ENCODE data around the gene ARHGAP15.

The ARHGAP15 gene

GRCh38 chr2:143616452-143616851 is 487.2 kb downstream of the ARHGAP15 start:
- no peaks in the 10 kb centered on the region for H3K27me3 ChIP-seq (ENCODE audit: control insufficient read depth, insufficient read depth, low read length)
- H3K9ac ChIP-seq (ENCODE audit: low read length), result no peak overlapping the region
- H3K4me1 ChIP-seq (ENCODE audit: control insufficient read depth, insufficient read depth, low read length), result no peaks in the 10 kb centered on the region
- H3K27ac ChIP-seq (ENCODE audit: low read depth, low read length), result no peak overlapping the region
- H3K4me3 ChIP-seq (ENCODE audit: low read length), result no peak overlapping the region
- no peaks in the 10 kb centered on the region for H3K36me3 ChIP-seq (ENCODE audit: control insufficient read depth, insufficient read depth, low read length)

GRCh38 chr2:143617803-143618415 is 488.7 kb downstream of the ARHGAP15 start:
- Histone ChIP-seq H3K36me3 (ENCODE audit: control insufficient read depth, insufficient read depth, low read length) (no peaks in the 10 kb centered on the region), H3K4me1 (ENCODE audit: control insufficient read depth, insufficient read depth, low read length) (no peaks in the 10 kb centered on the region), H3K27ac (ENCODE audit: low read depth, low read length) (no peak overlapping the region), H3K9ac (ENCODE audit: low read length) (no peak overlapping the region), H3K27me3 (ENCODE audit: control insufficient read depth, insufficient read depth, low read length) (no peaks in the 10 kb centered on the region), H3K4me3 (ENCODE audit: low read length) (no peak overlapping the region)

GRCh38 chr2:143622106-143622505 is 492.9 kb downstream of the ARHGAP15 start:
- H3K27me3 ChIP-seq (ENCODE audit: control insufficient read depth, insufficient read depth, low read length), result no peaks in the 10 kb centered on the region
- H3K9ac ChIP-seq (ENCODE audit: low read length), result no peak overlapping the region
- no peaks in the 10 kb centered on the region for H3K36me3 ChIP-seq (ENCODE audit: control insufficient read depth, insufficient read depth, low read length)
- H3K4me3 ChIP-seq (ENCODE audit: low read length), result no peak overlapping the region
- H3K4me1 ChIP-seq (ENCODE audit: control insufficient read depth, insufficient read depth, low read length), result no peaks in the 10 kb centered on the region
- H3K27ac ChIP-seq (ENCODE audit: low read depth, low read length), result no peak overlapping the region

GRCh38 chr2:143623231-143623908 is 494.2 kb downstream of the ARHGAP15 start:
- no peak overlapping the region for H3K9ac ChIP-seq (ENCODE audit: low read length)
- H3K27me3 ChIP-seq (ENCODE audit: control insufficient read depth, insufficient read depth, low read length), result no peaks in the 10 kb centered on the region
- no peak overlapping the region for H3K4me3 ChIP-seq (ENCODE audit: low read length)
- H3K36me3 ChIP-seq (ENCODE audit: control insufficient read depth, insufficient read depth, low read length), result no peaks in the 10 kb centered on the region
- no peaks in the 10 kb centered on the region for H3K4me1 ChIP-seq (ENCODE audit: control insufficient read depth, insufficient read depth, low read length)
- H3K27ac ChIP-seq (ENCODE audit: low read depth, low read length), result no peak overlapping the region

GRCh38 chr2:143623909-143624260 is 494.7 kb downstream of the ARHGAP15 start:
- H3K27ac ChIP-seq (ENCODE audit: low read depth, low read length), result no peak overlapping the region

GRCh38 chr2:143629340-143629739 is 500.1 kb downstream of the ARHGAP15 start:
- Histone ChIP-seq H3K4me1 (ENCODE audit: control insufficient read depth, insufficient read depth, low read length) (no peaks in the 10 kb centered on the region), H3K9ac (ENCODE audit: low read length) (no peak overlapping the region), H3K27me3 (ENCODE audit: control insufficient read depth, insufficient read depth, low read length) (no peaks in the 10 kb centered on the region), H3K36me3 (ENCODE audit: control insufficient read depth, insufficient read depth, low read length) (no peaks in the 10 kb centered on the region), H3K27ac (ENCODE audit: low read depth, low read length) (no peak overlapping the region), H3K4me3 (ENCODE audit: low read length) (no peak overlapping the region)

More at GRCh38 chr2:143623909-143624260, 494.7 kb downstream of the ARHGAP15 start:
- Histone ChIP-seq H3K36me3 (ENCODE audit: control insufficient read depth, insufficient read depth, low read length) (no peaks in the 10 kb centered on the region), H3K4me1 (ENCODE audit: control insufficient read depth, insufficient read depth, low read length) (no peaks in the 10 kb centered on the region), H3K9ac (ENCODE audit: low read length) (no peak overlapping the region), H3K4me3 (ENCODE audit: low read length) (no peak overlapping the region), H3K27me3 (ENCODE audit: control insufficient read depth, insufficient read depth, low read length) (no peaks in the 10 kb centered on the region)

GRCh38 chr2:143632751-143633374 is 503.6 kb downstream of the ARHGAP15 start:
- no peak overlapping the region for H3K9ac ChIP-seq (ENCODE audit: low read length)
- H3K27ac ChIP-seq (ENCODE audit: low read depth, low read length), result no peak overlapping the region
- H3K36me3 ChIP-seq (ENCODE audit: control insufficient read depth, insufficient read depth, low read length), result no peaks in the 10 kb centered on the region

GRCh38 chr2:143633419-143633818 is 504.2 kb downstream of the ARHGAP15 start:
- Histone ChIP-seq H3K27ac (ENCODE audit: low read depth, low read length) (no peak overlapping the region), H3K4me1 (ENCODE audit: control insufficient read depth, insufficient read depth, low read length) (no peaks in the 10 kb centered on the region), H3K27me3 (ENCODE audit: control insufficient read depth, insufficient read depth, low read length) (no peaks in the 10 kb centered on the region), H3K9ac (ENCODE audit: low read length) (no peak overlapping the region), H3K4me3 (ENCODE audit: low read length) (no peak overlapping the region), H3K36me3 (ENCODE audit: control insufficient read depth, insufficient read depth, low read length) (no peaks in the 10 kb centered on the region)

More at GRCh38 chr2:143632751-143633374, 503.6 kb downstream of the ARHGAP15 start:
- no peak overlapping the region for H3K4me3 ChIP-seq (ENCODE audit: low read length)
- no peaks in the 10 kb centered on the region for H3K27me3 ChIP-seq (ENCODE audit: control insufficient read depth, insufficient read depth, low read length)
- no peaks in the 10 kb centered on the region for H3K4me1 ChIP-seq (ENCODE audit: control insufficient read depth, insufficient read depth, low read length)

GRCh38 chr2:143635302-143635701 is 506.1 kb downstream of the ARHGAP15 start:
- Histone ChIP-seq H3K4me1 (ENCODE audit: control insufficient read depth, insufficient read depth, low read length) (no peaks in the 10 kb centered on the region), H3K9ac (ENCODE audit: low read length) (no peak overlapping the region), H3K27ac (ENCODE audit: low read depth, low read length) (no peak overlapping the region), H3K27me3 (ENCODE audit: control insufficient read depth, insufficient read depth, low read length) (no peaks in the 10 kb centered on the region), H3K36me3 (ENCODE audit: control insufficient read depth, insufficient read depth, low read length) (no peaks in the 10 kb centered on the region), H3K4me3 (ENCODE audit: low read length) (no peak overlapping the region)

- Histone ChIP-seq H3K4me1 (ENCODE audit: control insufficient read depth, insufficient read depth, low read length) (no peaks in the 10 kb centered on the region), H3K9ac (ENCODE audit: low read length) (no peak overlapping the region), H3K36me3 (ENCODE audit: control insufficient read depth, insufficient read depth, low read length) (no peaks in the 10 kb centered on the region), H3K4me3 (ENCODE audit: low read length) (no peak overlapping the region), H3K27me3 (ENCODE audit: control insufficient read depth, insufficient read depth, low read length) (no peaks in the 10 kb centered on the region), H3K27ac (ENCODE audit: low read depth, low read length) (no peak overlapping the region)
Observed at GRCh38 chr2:143635936-143636335, 506.7 kb downstream of the ARHGAP15 start.

GRCh38 chr2:143640826-143641225 is 511.6 kb downstream of the ARHGAP15 start:
- no peak overlapping the region for H3K27ac ChIP-seq (ENCODE audit: low read depth, low read length)
- H3K4me1 ChIP-seq (ENCODE audit: control insufficient read depth, insufficient read depth, low read length), result no peaks in the 10 kb centered on the region
- no peaks in the 10 kb centered on the region for H3K36me3 ChIP-seq (ENCODE audit: control insufficient read depth, insufficient read depth, low read length)
- no peak overlapping the region for H3K4me3 ChIP-seq (ENCODE audit: low read length)
- H3K27me3 ChIP-seq (ENCODE audit: control insufficient read depth, insufficient read depth, low read length), result no peaks in the 10 kb centered on the region
- no peak overlapping the region for H3K9ac ChIP-seq (ENCODE audit: low read length)

- no peak overlapping the region for H3K4me3 ChIP-seq (ENCODE audit: low read length)
- H3K27me3 ChIP-seq (ENCODE audit: control insufficient read depth, insufficient read depth, low read length), result no peaks in the 10 kb centered on the region
- H3K27ac ChIP-seq (ENCODE audit: low read depth, low read length), result no peak overlapping the region
- H3K36me3 ChIP-seq (ENCODE audit: control insufficient read depth, insufficient read depth, low read length), result no peaks in the 10 kb centered on the region
- no peak overlapping the region for H3K9ac ChIP-seq (ENCODE audit: low read length)
- H3K4me1 ChIP-seq (ENCODE audit: control insufficient read depth, insufficient read depth, low read length), result no peaks in the 10 kb centered on the region
Observed at GRCh38 chr2:143645921-143646645, 516.9 kb downstream of the ARHGAP15 start.
